Hepatocyte (in vitro differentiated cells): ENCODE results near the gene NOP14.

Experiments used
- EZH2 ChIP-seq: fragments of 200-600 bp; sonication (generic); IDR thresholded peaks from 2 replicates; pipeline ENCODE4 v1.6.1; 2016; ENCODE audit warnings: antibody characterized with exemption, mild to moderate bottlenecking, borderline replicate concordance
- TF ChIP-seq, protein P1 (sequence below): fragments of 200-600 bp; sonication (generic); IDR thresholded peaks from 2 replicates; pipeline ENCODE4 v1.5.1; 2016; ENCODE audit warnings: antibody characterized with exemption, mild to moderate bottlenecking; ENCODE audit not compliant: poor library complexity

DNA sequence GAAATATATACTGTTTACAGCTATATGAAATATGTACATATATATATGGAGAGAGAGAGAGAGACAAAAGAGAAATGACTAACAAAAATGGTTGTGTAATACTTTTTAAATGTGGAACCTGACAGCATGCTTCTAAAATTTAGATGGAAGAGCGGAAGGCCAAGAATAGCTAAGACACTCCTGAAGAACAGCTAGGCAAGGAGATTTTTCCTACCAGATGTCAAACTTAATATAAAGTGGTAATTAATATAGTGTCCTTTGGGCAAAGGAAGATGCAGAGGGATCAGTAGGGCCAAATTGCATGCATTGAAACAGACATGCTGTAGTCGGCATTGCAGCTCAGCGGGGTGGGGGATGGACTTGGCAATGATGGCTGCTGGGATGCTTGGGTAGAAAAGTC lies 74.3 kb downstream of the NOP14 start:
- TF ChIP-seq, protein P1, sequence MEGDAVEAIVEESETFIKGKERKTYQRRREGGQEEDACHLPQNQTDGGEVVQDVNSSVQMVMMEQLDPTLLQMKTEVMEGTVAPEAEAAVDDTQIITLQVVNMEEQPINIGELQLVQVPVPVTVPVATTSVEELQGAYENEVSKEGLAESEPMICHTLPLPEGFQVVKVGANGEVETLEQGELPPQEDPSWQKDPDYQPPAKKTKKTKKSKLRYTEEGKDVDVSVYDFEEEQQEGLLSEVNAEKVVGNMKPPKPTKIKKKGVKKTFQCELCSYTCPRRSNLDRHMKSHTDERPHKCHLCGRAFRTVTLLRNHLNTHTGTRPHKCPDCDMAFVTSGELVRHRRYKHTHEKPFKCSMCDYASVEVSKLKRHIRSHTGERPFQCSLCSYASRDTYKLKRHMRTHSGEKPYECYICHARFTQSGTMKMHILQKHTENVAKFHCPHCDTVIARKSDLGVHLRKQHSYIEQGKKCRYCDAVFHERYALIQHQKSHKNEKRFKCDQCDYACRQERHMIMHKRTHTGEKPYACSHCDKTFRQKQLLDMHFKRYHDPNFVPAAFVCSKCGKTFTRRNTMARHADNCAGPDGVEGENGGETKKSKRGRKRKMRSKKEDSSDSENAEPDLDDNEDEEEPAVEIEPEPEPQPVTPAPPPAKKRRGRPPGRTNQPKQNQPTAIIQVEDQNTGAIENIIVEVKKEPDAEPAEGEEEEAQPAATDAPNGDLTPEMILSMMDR: no peak
- no peak for TF ChIP-seq EZH2
